Stimulated activated effector memory CD8-positive, alpha-beta T cell treated with anti-CD3 and anti-CD28 coated beads, Interleukin-12 subunit alpha, Interleukin-12 subunit beta, amount 100 ng/mL, for 72 hours (primary cell): Measurements from ENCODE around the gene C1orf94.
"Not testable (repeated sequence)": the region's sequence is repeated elsewhere in the genome, so short reads cannot be mapped to it uniquely, and the experiment has no call there.

Experiments used
- ATAC-seq: fragments of 150-1000 bp; cut with Tn5 transposase; 2 replicates; pipeline ENCODE4 v1.10.0; 2021
- DNase-seq, 2 donors: peaks; one replicate each; pipeline ENCODE4 v3.0.0; 2021 to 2022; ENCODE audit warnings: low spot score in 2 of 2
- H3K27ac Mint-ChIP-seq: one replicate; pipeline ENCODE4 v1.8.0; 2022; ENCODE audit warnings: mild to moderate bottlenecking, mixed read lengths
- H3K36me3 Mint-ChIP-seq: one replicate; pipeline ENCODE4 v1.8.0; 2022; ENCODE audit warnings: mild to moderate bottlenecking, mixed read lengths
- H3K4me1 Mint-ChIP-seq: one replicate; pipeline ENCODE4 v1.8.0; 2022; ENCODE audit warnings: mixed read lengths
- H3K4me3 Mint-ChIP-seq: one replicate; pipeline ENCODE4 v1.8.0; 2022; ENCODE audit warnings: mild to moderate bottlenecking, mixed read lengths
- H3K9me3 Mint-ChIP-seq: one replicate; pipeline ENCODE4 v1.8.0; 2022; ENCODE audit warnings: mixed read lengths

Gene C1orf94

DNA sequence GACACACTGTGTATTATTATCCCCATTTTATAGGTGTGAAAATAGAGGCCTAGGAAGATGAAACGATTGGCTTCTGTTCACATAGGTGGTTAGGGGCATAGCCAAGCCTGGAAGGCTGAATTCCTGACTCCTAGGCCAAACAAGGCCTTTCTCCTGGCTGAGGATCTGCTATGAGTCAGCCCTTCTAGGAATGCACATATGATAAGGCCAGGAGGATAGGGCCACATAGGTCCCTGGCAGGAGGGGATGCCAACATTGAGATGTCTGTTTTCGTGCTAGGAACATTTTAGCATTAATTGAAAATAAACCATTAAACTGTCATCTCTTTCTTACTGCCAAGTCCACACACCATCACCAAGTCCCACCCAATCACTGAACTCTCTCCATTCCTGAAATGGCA, 20.8 kb upstream of the C1orf94 start:
- no peaks in the 10 kb centered on the region for H3K4me1 Mint-ChIP-seq
- no peak for ATAC-seq

DNA sequence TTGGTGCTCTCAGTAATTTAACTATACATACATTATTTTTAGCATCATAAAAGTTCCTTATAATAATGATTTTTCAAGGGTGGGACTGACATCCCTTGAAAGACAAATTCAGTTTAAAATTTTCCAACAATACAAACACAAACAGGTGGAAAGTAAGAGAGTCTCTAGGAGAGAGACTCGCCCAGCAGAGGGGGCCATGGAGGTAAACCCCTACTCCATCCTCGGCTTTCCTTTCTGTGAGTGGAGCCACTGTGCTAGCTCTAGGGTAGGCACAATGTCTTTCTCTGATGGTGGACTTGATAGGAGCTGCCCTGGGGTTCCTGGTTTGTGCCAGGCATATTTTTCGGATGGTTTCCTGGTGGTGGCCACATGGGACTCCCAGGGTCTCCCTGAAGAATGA, 20.0 kb upstream of the C1orf94 start:
- no peak overlapping the region for H3K4me3 Mint-ChIP-seq
- no peaks in the 10 kb centered on the region for H3K9me3 Mint-ChIP-seq
- ATAC-seq = no peak
- no peaks in the 10 kb centered on the region for H3K4me1 Mint-ChIP-seq
- H3K36me3 Mint-ChIP-seq = no peaks in the 10 kb centered on the region
- DNase-seq = no peak
- no peak overlapping the region for H3K27ac Mint-ChIP-seq

More for the DNA sequence above, 20.8 kb upstream of the C1orf94 start:
- DNase-seq = no peak
- no peak overlapping the region for H3K4me3 Mint-ChIP-seq
- H3K9me3 Mint-ChIP-seq = no peaks in the 10 kb centered on the region
- H3K27ac Mint-ChIP-seq = no peak overlapping the region
- no peaks in the 10 kb centered on the region for H3K36me3 Mint-ChIP-seq

DNA sequence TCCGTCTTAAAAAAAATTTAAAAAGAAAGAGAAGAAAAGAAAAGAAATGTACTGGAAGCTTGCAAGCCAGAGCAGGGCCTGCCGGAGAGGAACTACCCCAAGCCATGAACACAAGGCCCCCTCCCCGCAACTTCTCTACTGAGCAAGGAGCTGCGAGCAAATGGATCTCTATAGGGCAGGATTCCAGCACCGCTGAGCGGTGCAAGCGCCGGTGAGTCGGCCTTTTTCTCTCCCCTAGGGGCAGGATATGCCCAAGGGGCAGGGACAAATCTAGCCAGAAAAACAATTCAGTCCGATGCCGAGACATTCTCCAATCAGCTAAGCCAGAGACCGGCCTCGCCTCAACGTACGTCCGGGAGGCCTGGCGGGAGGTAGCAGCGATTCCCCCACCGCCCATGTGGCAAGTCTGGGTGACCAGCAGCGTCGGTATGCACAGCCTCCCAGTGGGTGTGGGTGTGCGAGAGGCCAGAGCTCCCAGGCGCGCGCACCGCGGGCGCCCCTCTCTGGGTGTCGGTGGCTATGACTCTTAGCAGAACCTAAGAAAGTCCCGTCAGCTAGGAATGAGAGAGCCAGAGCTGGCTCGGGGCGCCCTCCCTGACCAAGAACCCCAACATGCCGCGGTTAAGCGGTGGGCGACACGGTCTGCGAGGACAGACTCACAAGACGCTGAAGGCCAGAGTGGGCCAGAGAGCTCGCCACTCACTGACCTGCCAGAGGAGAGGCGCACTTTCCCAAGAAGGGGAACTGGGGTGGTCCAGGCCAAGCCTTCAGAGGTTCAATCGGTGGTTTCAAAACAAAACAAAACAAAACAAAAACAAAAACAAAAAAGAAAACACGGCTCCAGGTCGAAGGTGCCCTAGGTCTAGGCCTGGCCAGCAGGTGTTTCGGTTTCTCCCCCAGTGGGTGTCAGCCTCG, 13.6 kb upstream of the C1orf94 start:
- DNase-seq (peak in 1 of 2 donors; percentile 52), ATAC-seq (peak; percentile 57)
- peaks cover 12% of the 10 kb centered on the region for H3K4me1 Mint-ChIP-seq
- peak overlapping the region; percentile 43 for H3K4me3 Mint-ChIP-seq
- H3K9me3 Mint-ChIP-seq = no peaks in the 10 kb centered on the region
- no peaks in the 10 kb centered on the region for H3K36me3 Mint-ChIP-seq
- H3K27ac Mint-ChIP-seq = no peak overlapping the region

DNA sequence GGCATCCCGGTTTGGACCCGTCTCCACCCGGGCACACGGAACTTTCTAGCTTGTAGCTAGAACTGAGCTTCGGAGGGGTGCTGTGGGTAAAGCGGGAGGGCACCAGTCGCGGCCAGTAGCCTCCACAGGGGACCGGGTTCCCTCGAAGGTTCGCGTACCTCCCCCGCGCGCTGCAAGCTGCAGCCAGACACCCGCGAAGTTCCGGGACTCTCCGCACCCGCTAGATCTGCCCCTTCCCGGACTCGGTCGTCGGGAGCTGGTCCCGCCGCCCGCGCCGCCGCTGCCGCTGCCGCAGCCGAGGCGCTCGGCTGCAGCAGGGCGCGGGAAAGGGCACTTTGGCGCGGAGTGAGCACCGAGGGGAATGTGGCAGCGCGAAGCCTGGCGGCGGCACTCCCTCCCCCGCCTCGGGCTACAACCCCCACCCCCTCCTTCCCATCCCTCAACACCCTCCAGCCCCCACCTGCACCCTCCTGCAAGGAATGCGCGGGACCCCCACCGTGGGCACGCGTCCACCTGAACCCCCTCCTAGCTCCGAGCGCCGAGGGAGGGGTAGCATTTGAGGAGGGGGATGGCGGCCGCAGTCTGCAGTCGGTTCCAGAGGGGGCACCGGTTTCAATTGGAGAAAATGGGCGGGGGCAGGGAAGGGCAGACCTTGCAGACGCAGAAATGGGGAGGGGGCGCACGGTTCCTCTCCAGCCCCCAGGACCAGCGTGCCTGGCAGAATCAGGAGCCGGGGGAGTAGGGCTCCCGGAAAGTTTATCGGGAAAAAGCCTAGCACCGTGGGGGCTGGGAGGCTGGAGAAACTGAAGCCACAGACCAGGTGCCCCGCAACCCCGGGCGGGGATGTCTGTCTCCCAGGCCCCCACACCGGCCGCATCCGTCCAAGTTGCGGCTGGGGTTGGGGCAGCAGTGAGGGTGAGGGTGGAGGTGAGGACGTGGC, 12.6 kb upstream of the C1orf94 start:
- Mint-ChIP-seq H3K36me3 (no peaks in the 10 kb centered on the region), H3K9me3 (no peaks in the 10 kb centered on the region), H3K4me3 (peak overlapping the region; percentile 43), H3K4me1 (peaks cover 12% of the 10 kb centered on the region), H3K27ac (no peak overlapping the region)
- ATAC-seq = no peak
- no peak for DNase-seq

DNA sequence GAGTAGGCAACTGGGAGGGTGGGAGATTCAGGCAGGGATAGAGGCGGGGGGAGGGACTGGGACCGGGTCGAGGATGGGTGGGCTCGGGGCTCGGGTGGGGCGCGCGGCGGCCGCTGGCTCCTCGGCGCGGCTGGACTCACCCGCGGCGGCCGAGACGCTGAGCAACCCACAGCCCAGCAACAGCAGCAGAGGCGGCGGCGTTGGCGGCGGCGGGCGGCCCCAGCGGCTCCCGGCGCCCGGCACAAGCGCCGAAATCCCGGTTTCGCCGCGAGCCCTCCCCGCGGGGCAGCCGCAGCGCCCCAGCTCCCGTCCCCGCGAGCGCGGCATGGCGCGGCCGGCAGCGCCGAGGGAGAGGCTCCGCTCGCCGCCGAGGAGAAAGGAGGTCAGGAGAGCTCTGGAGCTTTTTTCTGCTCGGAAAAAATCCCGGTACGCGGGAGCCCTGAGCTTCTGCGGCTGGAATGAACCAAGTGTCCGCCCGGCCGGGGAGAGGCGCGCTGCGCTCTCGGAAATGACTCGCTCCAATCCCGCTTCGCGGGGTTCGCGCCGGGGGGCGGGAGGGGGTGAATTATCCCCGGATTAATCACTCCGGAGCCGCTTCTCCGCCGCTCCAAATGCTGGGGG, 11.8 kb upstream of the C1orf94 start, which contains the start of gene CSMD2:
Gene CSMD2, minus strand, starts transcription at position 460 of the 621 bp plus-strand sequence. Its CDS starts 133 bp downstream, at position 327.
- ATAC-seq (no peak), DNase-seq (no peak)
- Mint-ChIP-seq H3K36me3 (no peaks in the 10 kb centered on the region), H3K27ac (no peak within 1 kb of the TSS), H3K4me3 (no peak within 1 kb of the TSS), H3K4me1 (peaks cover 12% of the 10 kb centered on the region), H3K9me3 (no peaks in the 10 kb centered on the region)

DNA sequence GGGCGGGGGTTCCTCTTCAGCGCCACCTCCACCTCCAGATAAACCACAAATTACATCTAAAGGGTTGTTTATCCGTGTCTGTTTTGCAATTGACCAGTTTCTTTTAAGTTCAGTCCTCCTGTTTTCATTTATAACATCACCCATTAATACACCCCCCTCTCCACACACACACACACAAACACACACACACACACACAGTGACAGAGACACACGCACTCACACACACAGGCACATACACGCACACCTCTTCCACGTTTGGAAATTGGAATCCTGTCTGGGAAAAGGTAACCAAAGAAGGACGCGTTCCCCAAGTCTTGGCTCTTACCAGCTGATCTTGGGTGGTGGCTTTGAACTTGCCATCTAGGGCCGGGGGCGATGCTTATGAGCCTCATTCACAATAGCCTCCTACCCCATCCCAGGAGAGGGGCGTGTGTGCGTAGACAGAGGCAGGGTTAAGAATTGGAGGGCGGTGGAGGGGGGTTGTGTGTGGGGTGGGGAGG, 11.2 kb upstream of the C1orf94 start:
- no peak for DNase-seq
- ATAC-seq = no peak
- no peak overlapping the region for H3K4me3 Mint-ChIP-seq
- H3K9me3 Mint-ChIP-seq = no peaks in the 10 kb centered on the region
- no peaks in the 10 kb centered on the region for H3K36me3 Mint-ChIP-seq
- no peak overlapping the region for H3K27ac Mint-ChIP-seq
- H3K4me1 Mint-ChIP-seq = peaks cover 12% of the 10 kb centered on the region

DNA sequence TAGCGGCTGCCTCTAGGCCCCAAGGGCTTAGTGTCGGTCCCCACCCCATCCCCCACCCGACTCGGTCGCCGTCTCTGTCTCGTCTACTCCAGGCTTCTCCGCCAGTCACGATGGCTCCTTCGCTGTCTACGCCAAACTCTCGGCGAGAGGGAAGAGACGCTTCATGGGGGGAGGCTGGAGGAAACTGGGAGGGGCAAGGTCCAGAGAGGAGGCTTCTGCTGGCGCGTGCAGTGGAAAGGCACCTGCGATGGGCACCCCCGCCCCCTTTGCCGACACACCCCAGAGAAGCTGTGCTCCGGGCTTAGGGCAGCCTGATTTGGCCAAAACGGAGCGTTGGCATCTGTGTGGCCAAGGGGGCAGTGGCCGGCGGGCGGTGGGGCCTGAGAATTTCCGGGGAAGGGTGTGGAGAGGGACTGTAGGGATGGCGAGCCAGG, 10.5 kb upstream of the C1orf94 start:
- H3K4me1 Mint-ChIP-seq = peaks cover 12% of the 10 kb centered on the region
- H3K36me3 Mint-ChIP-seq = no peaks in the 10 kb centered on the region
- ATAC-seq (no peak), DNase-seq (no peak)
- no peak overlapping the region for H3K4me3 Mint-ChIP-seq
- H3K27ac Mint-ChIP-seq = no peak overlapping the region
- no peaks in the 10 kb centered on the region for H3K9me3 Mint-ChIP-seq

DNA sequence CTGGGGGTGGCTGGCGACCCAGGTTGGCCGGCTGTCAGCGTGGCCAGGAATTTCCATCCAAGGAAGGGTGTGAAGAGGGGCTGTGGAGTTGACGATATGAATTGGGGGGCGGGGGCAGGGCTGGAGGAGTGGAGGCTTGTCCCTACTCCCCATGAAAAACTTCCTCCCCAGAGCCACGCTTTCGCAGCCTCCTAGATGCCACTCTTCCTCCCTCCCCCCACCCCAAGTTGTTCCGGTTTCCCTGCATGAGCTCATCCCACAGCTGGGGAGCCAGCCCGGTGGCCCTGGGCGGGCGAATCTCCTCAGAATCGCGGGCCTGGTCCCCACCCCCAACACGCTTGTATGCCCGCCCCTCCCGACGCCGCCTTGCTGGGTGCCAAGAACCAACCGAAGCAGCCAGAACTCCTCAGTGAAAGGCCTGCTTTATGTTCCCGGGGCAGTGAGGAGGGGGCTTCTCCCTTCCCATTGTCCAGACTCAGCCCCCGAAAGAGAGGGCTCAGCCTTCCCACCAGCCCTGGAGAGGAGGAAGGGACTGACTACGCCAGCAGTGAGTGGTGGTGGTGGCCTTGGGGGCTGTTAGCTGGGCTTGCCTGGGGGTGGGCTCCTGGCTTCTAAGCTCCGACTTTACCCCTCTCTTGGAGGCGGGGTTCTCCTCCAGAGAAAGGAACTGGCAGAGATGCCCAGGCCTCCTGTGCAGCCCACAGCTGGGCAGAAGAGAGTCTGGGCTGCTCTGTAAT, 9.9 kb upstream of the C1orf94 start:
- Mint-ChIP-seq H3K36me3 (no peaks in the 10 kb centered on the region), H3K4me1 (peaks cover 12% of the 10 kb centered on the region), H3K27ac (no peak overlapping the region), H3K4me3 (no peak overlapping the region), H3K9me3 (no peaks in the 10 kb centered on the region)
- DNase-seq (no peak), ATAC-seq (no peak)

DNA sequence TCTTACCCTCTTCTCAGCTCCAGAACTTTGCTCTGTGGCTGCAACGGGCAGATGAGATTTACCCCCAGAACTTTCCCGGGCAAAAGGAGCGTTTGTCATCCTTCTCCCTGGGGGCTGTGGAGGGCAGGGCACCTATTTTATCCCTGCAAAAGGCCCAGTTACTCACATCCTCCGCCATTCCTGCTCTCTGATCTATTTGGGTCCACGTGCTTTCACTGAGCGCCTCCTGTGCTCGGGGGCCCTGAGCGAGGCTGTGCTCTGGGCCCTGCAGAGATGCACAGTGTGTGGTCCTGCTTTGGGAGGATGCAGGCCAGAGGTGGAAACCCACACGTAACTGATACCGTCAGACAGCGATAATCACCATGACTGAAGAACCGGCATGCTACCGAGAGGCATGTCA, 9.3 kb upstream of the C1orf94 start:
- no peak for DNase-seq
- H3K36me3 Mint-ChIP-seq = no peaks in the 10 kb centered on the region
- H3K4me3 Mint-ChIP-seq = no peak overlapping the region
- ATAC-seq = no peak
- H3K9me3 Mint-ChIP-seq = no peaks in the 10 kb centered on the region
- peaks cover 11% of the 10 kb centered on the region for H3K4me1 Mint-ChIP-seq
- H3K27ac Mint-ChIP-seq = no peak overlapping the region

DNA sequence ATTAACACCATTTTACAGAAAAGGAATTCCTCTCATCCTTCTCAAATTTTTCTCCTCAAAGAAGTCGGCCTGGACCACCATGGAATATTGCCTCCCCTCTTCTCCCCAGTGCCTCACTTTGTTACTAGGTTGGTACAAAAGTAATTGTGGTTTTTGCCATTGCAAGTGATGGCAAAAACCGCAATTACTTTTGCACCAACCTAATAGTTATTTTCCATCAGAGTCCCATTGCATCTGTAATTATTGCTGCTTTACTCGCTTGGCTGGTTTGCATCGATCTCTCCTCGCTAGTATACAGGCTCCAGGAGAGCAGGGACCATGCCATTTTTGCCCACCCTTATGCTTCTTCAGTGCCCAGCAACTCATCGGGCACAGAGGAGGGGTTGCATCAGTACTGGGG, 963 bp upstream of the C1orf94 start:
- no peak overlapping the region for H3K4me3 Mint-ChIP-seq
- no peaks in the 10 kb centered on the region for H3K36me3 Mint-ChIP-seq
- DNase-seq = no peak
- no peaks in the 10 kb centered on the region for H3K4me1 Mint-ChIP-seq
- H3K9me3 Mint-ChIP-seq = no peaks in the 10 kb centered on the region
- H3K27ac Mint-ChIP-seq = no peak overlapping the region
- no peak for ATAC-seq

DNA sequence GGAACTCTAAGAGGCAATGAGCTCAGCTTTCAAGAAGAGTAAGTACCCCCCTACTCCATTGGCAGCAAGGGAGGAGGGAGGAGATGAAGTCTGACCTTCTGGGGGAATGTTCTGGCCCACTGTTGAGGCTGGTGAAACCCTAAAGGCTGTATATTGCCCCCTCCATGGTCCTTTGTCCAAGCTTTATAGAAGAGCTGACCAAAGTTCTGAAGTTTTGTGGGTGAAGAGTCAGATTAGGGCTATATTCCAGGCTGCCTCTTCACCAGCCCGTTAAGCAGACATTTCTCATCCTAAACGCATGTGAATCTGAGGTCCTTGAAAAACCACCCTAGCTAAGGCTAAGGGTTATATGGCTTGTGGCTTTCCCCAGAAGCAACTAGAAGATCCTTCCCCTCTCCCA, 1.4 kb downstream of the C1orf94 start:
- no peaks in the 10 kb centered on the region for H3K9me3 Mint-ChIP-seq
- no peak for DNase-seq
- H3K27ac Mint-ChIP-seq = no peak overlapping the region
- H3K4me3 Mint-ChIP-seq = no peak overlapping the region
- ATAC-seq = no peak
- H3K36me3 Mint-ChIP-seq = no peaks in the 10 kb centered on the region
- H3K4me1 Mint-ChIP-seq = no peaks in the 10 kb centered on the region

DNA sequence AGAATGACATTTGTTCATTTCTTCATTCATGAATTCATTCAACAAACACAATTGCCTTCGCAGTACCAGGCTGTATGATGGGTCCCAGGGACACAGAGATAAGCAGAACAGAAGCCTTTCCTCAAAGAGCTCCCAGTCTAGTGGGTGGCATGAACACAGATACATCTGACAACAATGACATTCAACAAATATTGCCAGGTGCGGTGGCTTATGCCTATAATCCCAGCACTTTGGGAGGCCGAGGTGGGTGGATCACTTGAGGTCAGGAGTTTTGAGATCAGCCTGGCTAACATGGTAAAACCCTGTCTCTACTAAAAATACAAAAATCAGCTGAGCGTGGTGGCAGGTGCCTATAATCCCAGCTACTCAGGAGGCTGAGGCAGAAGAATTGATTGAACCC, 6.7 kb downstream of the C1orf94 start:
- ATAC-seq, H3K4me1 Mint-ChIP-seq, H3K4me3 Mint-ChIP-seq, H3K36me3 Mint-ChIP-seq, H3K9me3 Mint-ChIP-seq, DNase-seq, H3K27ac Mint-ChIP-seq: not testable (repeated sequence)

DNA sequence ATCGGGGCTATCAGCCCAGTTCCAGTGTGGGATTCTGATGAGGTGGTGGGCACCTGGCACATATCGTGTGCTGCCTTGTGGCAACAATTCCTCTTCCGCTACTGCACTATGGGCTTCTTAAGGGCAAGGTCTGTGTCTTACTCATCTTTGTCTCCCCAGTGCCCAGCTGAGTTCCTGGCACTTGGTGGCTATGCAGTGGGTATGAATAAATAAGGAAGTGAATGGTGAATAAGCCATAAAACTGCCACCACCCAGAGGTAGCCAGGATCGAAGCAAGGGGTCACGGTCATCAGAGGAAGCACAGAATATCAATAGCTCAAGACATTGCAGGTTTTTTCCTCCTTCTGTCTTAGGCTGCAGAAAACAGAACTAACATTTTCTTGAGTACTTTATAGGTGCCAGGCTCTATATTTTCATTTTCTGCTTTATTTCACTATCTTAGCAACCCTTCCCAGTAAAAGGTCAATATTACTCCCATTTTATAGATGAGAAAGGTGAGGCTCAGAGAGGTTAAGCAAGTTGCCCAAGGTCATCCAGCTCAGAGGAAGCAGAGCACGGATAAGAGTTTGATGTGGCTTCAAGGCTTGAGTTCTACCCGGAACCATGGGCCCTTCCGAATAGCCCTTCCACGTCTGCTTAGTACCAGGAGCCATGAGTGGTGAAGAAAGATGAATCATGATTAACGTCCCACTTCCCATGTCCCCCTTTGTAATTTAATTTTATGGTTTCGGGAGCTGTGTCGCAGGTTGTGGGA, 10.2 kb downstream of the C1orf94 start:
- DNase-seq (no peak), ATAC-seq (no peak)
- no peaks in the 10 kb centered on the region for H3K4me1 Mint-ChIP-seq
- no peak overlapping the region for H3K4me3 Mint-ChIP-seq
- no peaks in the 10 kb centered on the region for H3K36me3 Mint-ChIP-seq
- peaks cover 11% of the 10 kb centered on the region for H3K9me3 Mint-ChIP-seq
- no peak overlapping the region for H3K27ac Mint-ChIP-seq

DNA sequence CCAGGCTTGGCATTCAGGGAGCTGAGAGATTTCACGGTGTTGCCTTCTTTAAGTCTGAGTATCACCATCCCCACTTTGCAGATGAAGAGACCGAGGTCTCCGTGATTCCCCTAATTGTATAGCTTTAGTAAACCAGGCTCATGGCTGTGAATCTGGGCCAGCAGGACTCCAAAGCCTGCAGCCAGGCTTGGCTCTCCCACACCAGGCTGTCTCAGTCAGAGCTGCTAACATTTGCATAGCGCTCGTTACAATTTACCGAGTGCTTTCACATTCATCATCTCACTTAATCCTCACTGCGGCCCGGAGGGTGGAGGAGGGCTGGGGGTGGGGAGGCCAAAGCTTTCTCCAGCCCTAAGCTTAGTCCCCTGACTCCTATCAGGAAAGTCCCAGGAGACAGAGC, 11.7 kb downstream of the C1orf94 start:
- Mint-ChIP-seq H3K4me3 (no peak overlapping the region), H3K9me3 (peaks cover 11% of the 10 kb centered on the region)

More for the DNA sequence above, 11.7 kb downstream of the C1orf94 start:
- DNase-seq (no peak), ATAC-seq (no peak)
- Mint-ChIP-seq H3K4me1 (no peaks in the 10 kb centered on the region), H3K27ac (no peak overlapping the region), H3K36me3 (no peaks in the 10 kb centered on the region)
